Breast epithelium (tissue), 4 donors: Measurements from ENCODE around the gene IQGAP3. TPM values are rescaled to one million over a fixed set of nuclear protein-coding genes. Genes with fewer than 3 reads are reported as not detected.
"Not testable (repeated sequence)": the region's sequence is repeated elsewhere in the genome, so short reads cannot be mapped to it uniquely, and the experiment has no call there.

Experiments used
- DNase-seq, 2 donors: peaks; one replicate each; pipeline ENCODE4 v3.0.0-alpha.2; 2019; ENCODE audit warnings: low spot score in 2 of 2
- H3K27ac ChIP-seq, 2 donors: fragments of 200-600 bp; sonication (generic) in 1 of 2; one replicate each; pipeline ENCODE4 v1.5.1; 2016 to 2019; ENCODE audit warnings: mild to moderate bottlenecking in 1 of 2
- H3K27me3 ChIP-seq, 2 donors: fragments of 200-600 bp; sonication (generic) in 1 of 2; one replicate each; pipeline versions ENCODE4 v1.5.1 to v1.6.0; 2017 to 2019; ENCODE audit warnings: control low read depth in 1 of 2, mild to moderate bottlenecking in 1 of 2
- H3K36me3 ChIP-seq: fragments of 200-600 bp; one replicate; pipeline ENCODE4 v1.5.1; 2019
- H3K4me1 ChIP-seq, 2 donors: fragments of 200-600 bp; sonication (generic); one replicate each; pipeline ENCODE4 v1.5.1; 2016 to 2019; ENCODE audit warnings: control low read depth in 1 of 2
- H3K4me3 ChIP-seq, 3 donors: fragments of 200-600 bp; sonication (generic); 1 replicate in 2 of 3; 2 replicates in 1 of 3; pipeline ENCODE4 v1.5.1; 2016 to 2019; ENCODE audit warnings: mild to moderate bottlenecking in 3 of 3, moderate library complexity in 2 of 3
- H3K9me3 ChIP-seq, 2 donors: fragments of 200-600 bp; sonication (generic) in 1 of 2; one replicate each; pipeline ENCODE4 v1.5.1; 2016 to 2019; ENCODE audit warnings: control low read depth in 1 of 2
- POLR2A ChIP-seq: fragments of 450-650 bp; IDR thresholded peaks from one replicate; pipeline ENCODE4 v1.6.1; 2016; ENCODE audit warnings: antibody characterized with exemption, mild to moderate bottlenecking, moderate library complexity
- POLR2AphosphoS5 ChIP-seq, 3 donors: sonication (generic); formaldehyde crosslinking; IDR thresholded peaks; one replicate each; pipeline ENCODE4 v1.6.1; 2017; ENCODE audit warnings: antibody characterized with exemption in 3 of 3
- intact Hi-C: fragments of 100-400 bp; cut with DNase I; formaldehyde crosslinking; loops from one replicate; pipeline ENCODE4 v1.15.1; 2023; ENCODE audit warnings: low total_unique reads
- total RNA-seq, 3 donors: library from RNA; depleted of rRNA; stranded (reverse); fragments of >200 nt; gene quantifications; one replicate each; pipeline ENCODE4 v1.1.0, GENCODE V29; 2016
- TF ChIP-seq, protein P1 (sequence below), 3 donors: fragments of 450-650 bp; IDR thresholded peaks; one replicate each; pipeline ENCODE4 v1.5.1; 2016 to 2017; ENCODE audit warnings: antibody characterized with exemption in 3 of 3, mild to moderate bottlenecking in 3 of 3, moderate library complexity in 3 of 3

IQGAP3 gene
- total RNA-seq, 3 donors from 2014 or later, result under 0.01 to 1.4 (median 0.15) TPM

GRCh38 chr1:156589546-156589945 is 17.2 kb upstream of the IQGAP3 start:
- H3K4me3 ChIP-seq, result no peak overlapping the region
- TF ChIP-seq POLR2AphosphoS5 (IDR thresholded peaks at IDR 0.05), result no peak
- TF ChIP-seq, protein P1, sequence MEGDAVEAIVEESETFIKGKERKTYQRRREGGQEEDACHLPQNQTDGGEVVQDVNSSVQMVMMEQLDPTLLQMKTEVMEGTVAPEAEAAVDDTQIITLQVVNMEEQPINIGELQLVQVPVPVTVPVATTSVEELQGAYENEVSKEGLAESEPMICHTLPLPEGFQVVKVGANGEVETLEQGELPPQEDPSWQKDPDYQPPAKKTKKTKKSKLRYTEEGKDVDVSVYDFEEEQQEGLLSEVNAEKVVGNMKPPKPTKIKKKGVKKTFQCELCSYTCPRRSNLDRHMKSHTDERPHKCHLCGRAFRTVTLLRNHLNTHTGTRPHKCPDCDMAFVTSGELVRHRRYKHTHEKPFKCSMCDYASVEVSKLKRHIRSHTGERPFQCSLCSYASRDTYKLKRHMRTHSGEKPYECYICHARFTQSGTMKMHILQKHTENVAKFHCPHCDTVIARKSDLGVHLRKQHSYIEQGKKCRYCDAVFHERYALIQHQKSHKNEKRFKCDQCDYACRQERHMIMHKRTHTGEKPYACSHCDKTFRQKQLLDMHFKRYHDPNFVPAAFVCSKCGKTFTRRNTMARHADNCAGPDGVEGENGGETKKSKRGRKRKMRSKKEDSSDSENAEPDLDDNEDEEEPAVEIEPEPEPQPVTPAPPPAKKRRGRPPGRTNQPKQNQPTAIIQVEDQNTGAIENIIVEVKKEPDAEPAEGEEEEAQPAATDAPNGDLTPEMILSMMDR (IDR thresholded peaks at IDR 0.05), result no peak
- H3K36me3 ChIP-seq, result no peaks in the 10 kb centered on the region
- intact Hi-C loops, result loop anchor here (10.0 kb wide), 1 partner anchor 65 kb away; no protein-coding TSS in a partner anchor
- DNase-seq, result no peak
- no peak overlapping the region for H3K27ac ChIP-seq
- no peaks in the 10 kb centered on the region for H3K27me3 ChIP-seq
- H3K9me3 ChIP-seq, result no peaks in the 10 kb centered on the region
- H3K4me1 ChIP-seq, result peaks cover 0 to 7% of the 10 kb centered on the region in 2 donors

DNA sequence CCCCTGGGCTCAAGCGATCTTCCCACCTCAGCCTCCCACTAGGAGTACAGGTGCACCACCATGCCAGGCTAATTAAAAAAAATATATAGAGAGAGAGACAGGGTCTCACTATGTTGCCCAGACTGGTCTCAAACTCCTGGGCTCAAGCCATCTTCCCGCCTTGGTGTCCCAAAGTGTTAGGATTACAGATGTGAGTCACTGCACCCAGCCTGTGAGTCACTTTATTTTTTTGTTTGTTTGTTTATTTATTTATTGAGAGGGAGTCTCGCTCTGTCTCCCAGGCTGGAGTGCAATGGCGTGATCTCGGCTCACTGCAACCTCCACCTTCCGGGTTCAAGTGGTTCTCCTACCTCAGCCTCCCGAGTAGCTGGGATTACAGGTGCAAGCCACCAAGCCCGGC is 15.6 kb upstream of the IQGAP3 start:
- not testable (repeated sequence) for H3K9me3 ChIP-seq, H3K27ac ChIP-seq, H3K27me3 ChIP-seq, H3K36me3 ChIP-seq, H3K4me3 ChIP-seq, DNase-seq, H3K4me1 ChIP-seq
- intact Hi-C loops, result loop anchor here (10.0 kb wide), 1 partner anchor 67 kb away; no protein-coding TSS in a partner anchor

- Histone ChIP-seq H3K9me3 (no peaks in the 10 kb centered on the region), H3K27ac (no peak overlapping the region), H3K27me3 (no peaks in the 10 kb centered on the region), H3K4me3 (no peak overlapping the region), H3K4me1 (peaks cover 0 to 2% of the 10 kb centered on the region in 2 donors), H3K36me3 (no peaks in the 10 kb centered on the region)
- TF ChIP-seq POLR2A (no peak), POLR2AphosphoS5 (IDR thresholded peaks at IDR 0.05) (no peak)
- TF ChIP-seq, protein P1 (IDR thresholded peaks at IDR 0.05), result no peak
- intact Hi-C loops, result loop anchor here (10.0 kb wide), 1 partner anchor 68 kb away; no protein-coding TSS in a partner anchor
- DNase-seq, result no peak
These were observed 14.6 kb upstream of the IQGAP3 start for GRCh38 chr1:156586892-156587477.

GRCh38 chr1:156586323-156586722 is 14.0 kb upstream of the IQGAP3 start:
- Histone ChIP-seq H3K4me1 (no peaks in the 10 kb centered on the region), H3K4me3 (no peak overlapping the region), H3K9me3 (no peaks in the 10 kb centered on the region), H3K27ac (no peak overlapping the region), H3K36me3 (no peaks in the 10 kb centered on the region), H3K27me3 (no peaks in the 10 kb centered on the region)
- TF ChIP-seq POLR2AphosphoS5 (IDR thresholded peaks at IDR 0.05), result no peak
- no peak for TF ChIP-seq POLR2A
- TF ChIP-seq, protein P1 (IDR thresholded peaks at IDR 0.05), result no peak
- no peak for DNase-seq
- intact Hi-C loops, result loop anchor here (10.0 kb wide), 1 partner anchor 68 kb away; no protein-coding TSS in a partner anchor

GRCh38 chr1:156584813-156585212 is 12.4 kb upstream of the IQGAP3 start:
- Histone ChIP-seq H3K4me1 (no peaks in the 10 kb centered on the region), H3K27ac (no peak overlapping the region), H3K36me3 (no peaks in the 10 kb centered on the region), H3K9me3 (no peaks in the 10 kb centered on the region), H3K27me3 (no peaks in the 10 kb centered on the region), H3K4me3 (no peak overlapping the region)
- TF ChIP-seq POLR2A, result no peak
- TF ChIP-seq, protein P1 (IDR thresholded peaks at IDR 0.05), result no peak
- no peak for TF ChIP-seq POLR2AphosphoS5 (IDR thresholded peaks at IDR 0.05)
- DNase-seq, result no peak
- intact Hi-C loops, result loop anchor here (10.0 kb wide), 1 partner anchor 70 kb away; no protein-coding TSS in a partner anchor
